ENCODE measurements around the gene ATP13A5.

DNA sequence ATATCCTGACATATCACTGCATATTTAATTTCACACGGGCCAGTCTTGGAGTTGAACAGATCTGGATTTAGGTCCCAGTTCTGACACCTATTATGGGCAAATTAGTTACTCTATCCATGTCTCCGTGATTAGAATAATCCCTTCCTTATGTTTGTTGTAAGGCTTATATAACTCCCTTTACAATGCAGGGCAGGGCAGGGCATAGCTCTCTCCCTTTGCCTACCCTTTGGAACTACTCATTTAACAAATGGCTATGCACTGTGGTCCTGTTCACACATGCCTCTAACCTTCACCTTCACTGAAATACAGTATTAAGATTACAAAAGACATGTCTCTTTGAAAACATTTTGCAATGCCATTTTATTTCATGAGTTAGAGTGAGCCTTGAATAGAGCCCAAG is 24.8 kb upstream of the ATP13A5 start:
- TF ChIP-seq, protein P1, sequence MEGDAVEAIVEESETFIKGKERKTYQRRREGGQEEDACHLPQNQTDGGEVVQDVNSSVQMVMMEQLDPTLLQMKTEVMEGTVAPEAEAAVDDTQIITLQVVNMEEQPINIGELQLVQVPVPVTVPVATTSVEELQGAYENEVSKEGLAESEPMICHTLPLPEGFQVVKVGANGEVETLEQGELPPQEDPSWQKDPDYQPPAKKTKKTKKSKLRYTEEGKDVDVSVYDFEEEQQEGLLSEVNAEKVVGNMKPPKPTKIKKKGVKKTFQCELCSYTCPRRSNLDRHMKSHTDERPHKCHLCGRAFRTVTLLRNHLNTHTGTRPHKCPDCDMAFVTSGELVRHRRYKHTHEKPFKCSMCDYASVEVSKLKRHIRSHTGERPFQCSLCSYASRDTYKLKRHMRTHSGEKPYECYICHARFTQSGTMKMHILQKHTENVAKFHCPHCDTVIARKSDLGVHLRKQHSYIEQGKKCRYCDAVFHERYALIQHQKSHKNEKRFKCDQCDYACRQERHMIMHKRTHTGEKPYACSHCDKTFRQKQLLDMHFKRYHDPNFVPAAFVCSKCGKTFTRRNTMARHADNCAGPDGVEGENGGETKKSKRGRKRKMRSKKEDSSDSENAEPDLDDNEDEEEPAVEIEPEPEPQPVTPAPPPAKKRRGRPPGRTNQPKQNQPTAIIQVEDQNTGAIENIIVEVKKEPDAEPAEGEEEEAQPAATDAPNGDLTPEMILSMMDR (IDR thresholded peaks at IDR 0.05; ENCODE audit: insufficient read depth, low read depth, low read length): no peak
- no peak for TF ChIP-seq EZH2 (IDR thresholded peaks at IDR 0.05; ENCODE audit: insufficient read depth, low read length)

Data from astrocyte (in vitro differentiated cells and primary cell).